Activated CD8-positive, alpha-beta T cell treated with anti-CD3 and anti-CD28 coated beads for 36 hours (primary cell): ENCODE data around the gene TBL3. TPM values are rescaled to one million over a fixed set of nuclear protein-coding genes. Genes with fewer than 3 reads are reported as not detected.

Source experiments
- ATAC-seq: fragments of 200-7000 bp; cut with Tn5 transposase; one replicate; pipeline ENCODE4 v1.10.0; 2021; ENCODE audit warnings: mild to moderate bottlenecking, moderate library complexity
- CTCF ChIA-PET: fragments of 350-600 bp; sonication (Branson Sonifier 250); formaldehyde crosslinking; loops from one replicate; lab custom pipeline; 2021; ENCODE audit warnings: antibody characterized with exemption; lab: Charles Lee
- POLR2A ChIA-PET: fragments of 350-600 bp; sonication (Branson Sonifier 250); formaldehyde crosslinking; loops from one replicate; lab custom pipeline; 2021; ENCODE audit warnings: antibody characterized with exemption; lab: Charles Lee
- DNase-seq: peaks from one replicate; pipeline ENCODE4 v3.0.0-alpha.2; 2020
- H3K27ac Mint-ChIP-seq: one replicate; pipeline ENCODE4 v1.8.0; 2021; ENCODE audit warnings: mild to moderate bottlenecking, mixed read lengths
- H3K27me3 Mint-ChIP-seq: one replicate; pipeline ENCODE4 v1.8.0; 2021; ENCODE audit warnings: mixed read lengths
- H3K36me3 Mint-ChIP-seq: one replicate; pipeline ENCODE4 v1.8.0; 2021; ENCODE audit warnings: low read depth, mixed read lengths
- H3K4me1 Mint-ChIP-seq: one replicate; pipeline ENCODE4 v1.8.0; 2021; ENCODE audit warnings: low read depth, mixed read lengths
- H3K4me3 Mint-ChIP-seq: one replicate; pipeline ENCODE4 v1.8.0; 2021; ENCODE audit warnings: mild to moderate bottlenecking, moderate library complexity, mixed read lengths
- H3K9me3 Mint-ChIP-seq: one replicate; pipeline ENCODE4 v1.8.0; 2021; ENCODE audit warnings: mixed read lengths
- CTCF ChIP-seq: fragments of 200-600 bp; IDR thresholded peaks from one replicate; pipeline ENCODE4 v1.8.0; 2022; ENCODE audit warnings: antibody characterized with exemption, mild to moderate bottlenecking
- intact Hi-C: fragments of 100-400 bp; cut with micrococcal nuclease; formaldehyde crosslinking; loops from one replicate; pipeline ENCODE4 v1.10.0; 2022
- total RNA-seq, 2 experiments: library from RNA; stranded (reverse); gene quantifications; one replicate each; pipeline ENCODE4 v1.2.3, GENCODE V29; 2021

Gene TBL3
- total RNA-seq, 2 experiments from 2014 or later: 54.4 to 56.0 TPM

- intact Hi-C loops: no loop called here
- H3K9me3 Mint-ChIP-seq: no peaks in the 10 kb centered on the region
- peaks cover 2% of the 10 kb centered on the region for H3K4me1 Mint-ChIP-seq
- CTCF ChIA-PET: no interaction called here
- H3K27me3 Mint-ChIP-seq: no peaks in the 10 kb centered on the region
- no peaks in the 10 kb centered on the region for H3K36me3 Mint-ChIP-seq
- no peak overlapping the region for H3K27ac Mint-ChIP-seq
- ATAC-seq (no peak), DNase-seq (no peak)
- H3K4me3 Mint-ChIP-seq: no peak overlapping the region
- POLR2A ChIA-PET: interaction anchor here (0.7 kb wide), 1 partner anchor 33 kb away, joined by 3 read pairs; the partner anchor contains the start of gene RPS2
- no peak for TF ChIP-seq CTCF
Observed at GRCh38 chr16:1932050-1933028, 39.5 kb upstream of the TBL3 start.

GRCh38 chr16:1933097-1933661 is 38.7 kb upstream of the TBL3 start:
- ChIA-PET POLR2A (no interaction called here), CTCF (no interaction called here)
- ATAC-seq (no peak), DNase-seq (no peak)
- H3K27ac Mint-ChIP-seq: no peak overlapping the region
- H3K36me3 Mint-ChIP-seq: no peaks in the 10 kb centered on the region
- no peak for TF ChIP-seq CTCF
- H3K9me3 Mint-ChIP-seq: no peaks in the 10 kb centered on the region
- H3K27me3 Mint-ChIP-seq: no peaks in the 10 kb centered on the region
- H3K4me3 Mint-ChIP-seq: no peak overlapping the region
- peaks cover 2% of the 10 kb centered on the region for H3K4me1 Mint-ChIP-seq
- intact Hi-C loops: no loop called here

GRCh38 chr16:1936945-1937479 is 34.8 kb upstream of the TBL3 start:
- POLR2A ChIA-PET: no interaction called here

GRCh38 chr16:1938316-1938715 is 33.5 kb upstream of the TBL3 start:
- no peak for ATAC-seq
- ChIA-PET CTCF (no interaction called here), POLR2A (no interaction called here)
- no peak for TF ChIP-seq CTCF
- Mint-ChIP-seq H3K27ac (no peak overlapping the region), H3K4me1 (peaks cover 9% of the 10 kb centered on the region), H3K9me3 (no peaks in the 10 kb centered on the region), H3K27me3 (no peaks in the 10 kb centered on the region), H3K36me3 (peaks cover 4% of the 10 kb centered on the region), H3K4me3 (no peak overlapping the region)
- intact Hi-C loops: no loop called here
- no peak for DNase-seq

More at GRCh38 chr16:1936945-1937479, 34.8 kb upstream of the TBL3 start:
- no peaks in the 10 kb centered on the region for H3K27me3 Mint-ChIP-seq
- DNase-seq (no peak), ATAC-seq (no peak)
- CTCF ChIA-PET: no interaction called here
- H3K27ac Mint-ChIP-seq: no peak overlapping the region
- H3K4me3 Mint-ChIP-seq: no peak overlapping the region
- peaks cover 4% of the 10 kb centered on the region for H3K36me3 Mint-ChIP-seq
- intact Hi-C loops: no loop called here
- H3K4me1 Mint-ChIP-seq: peaks cover 5% of the 10 kb centered on the region
- no peak for TF ChIP-seq CTCF
- H3K9me3 Mint-ChIP-seq: no peaks in the 10 kb centered on the region
